Adrenal gland (tissue), 5 donors: ENCODE results near the gene RPS6KA5.

Source experiments
- POLR2A ChIP-seq, 2 donors: fragments of 450-650 bp; IDR thresholded peaks; one replicate each; pipeline ENCODE4 v1.6.1; 2017; ENCODE audit warnings: antibody characterized with exemption in 2 of 2, mild to moderate bottlenecking in 2 of 2, moderate library complexity in 1 of 2
- TF ChIP-seq, protein P1 (sequence below), 6 experiments: fragments of 450-650 bp in 4 of 6; fragments of 200-600 bp in 2 of 6; sonication (generic) in 1 of 6; IDR thresholded peaks; 1 replicate in 5 of 6; 2 replicates in 1 of 6; pipeline versions ENCODE4 v1.5.1 to v1.8.0; 2016 to 2021; ENCODE audit warnings: antibody characterized with exemption in 6 of 6, mild to moderate bottlenecking in 2 of 6, moderate library complexity in 1 of 6
- donor health status: DM: no; HTN: no; CAD: no.

DNA sequence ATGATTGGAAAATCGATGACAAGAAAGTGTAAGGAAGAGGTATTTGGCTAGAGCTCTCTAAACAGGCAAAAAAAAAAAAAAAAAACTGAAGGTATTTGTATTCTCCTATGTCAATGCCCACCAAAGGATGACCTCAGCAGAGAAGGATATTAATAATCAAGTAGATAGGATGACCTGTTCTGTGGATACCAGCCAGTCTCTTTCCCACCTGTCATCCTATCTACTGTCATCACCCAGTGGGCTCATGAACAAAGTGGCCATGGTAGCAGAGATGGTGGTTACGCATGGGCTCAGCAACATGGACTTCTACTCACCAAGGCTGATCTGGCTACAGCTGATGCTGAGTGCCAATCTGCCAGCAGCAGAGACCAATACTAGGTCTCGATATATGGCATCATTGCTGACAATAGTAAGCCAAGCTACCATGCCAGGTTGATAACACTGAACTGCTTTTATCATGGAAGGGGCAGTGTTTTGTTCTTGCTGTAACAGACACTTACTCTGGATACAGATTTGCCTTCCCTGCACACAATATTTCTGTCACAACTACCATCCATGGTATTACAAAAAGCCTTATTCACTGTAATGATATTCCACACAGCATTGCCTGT, 43.5 kb downstream of the RPS6KA5 start:
- TF ChIP-seq POLR2A (IDR thresholded peaks at IDR 0.05): no peak
- TF ChIP-seq, protein P1, sequence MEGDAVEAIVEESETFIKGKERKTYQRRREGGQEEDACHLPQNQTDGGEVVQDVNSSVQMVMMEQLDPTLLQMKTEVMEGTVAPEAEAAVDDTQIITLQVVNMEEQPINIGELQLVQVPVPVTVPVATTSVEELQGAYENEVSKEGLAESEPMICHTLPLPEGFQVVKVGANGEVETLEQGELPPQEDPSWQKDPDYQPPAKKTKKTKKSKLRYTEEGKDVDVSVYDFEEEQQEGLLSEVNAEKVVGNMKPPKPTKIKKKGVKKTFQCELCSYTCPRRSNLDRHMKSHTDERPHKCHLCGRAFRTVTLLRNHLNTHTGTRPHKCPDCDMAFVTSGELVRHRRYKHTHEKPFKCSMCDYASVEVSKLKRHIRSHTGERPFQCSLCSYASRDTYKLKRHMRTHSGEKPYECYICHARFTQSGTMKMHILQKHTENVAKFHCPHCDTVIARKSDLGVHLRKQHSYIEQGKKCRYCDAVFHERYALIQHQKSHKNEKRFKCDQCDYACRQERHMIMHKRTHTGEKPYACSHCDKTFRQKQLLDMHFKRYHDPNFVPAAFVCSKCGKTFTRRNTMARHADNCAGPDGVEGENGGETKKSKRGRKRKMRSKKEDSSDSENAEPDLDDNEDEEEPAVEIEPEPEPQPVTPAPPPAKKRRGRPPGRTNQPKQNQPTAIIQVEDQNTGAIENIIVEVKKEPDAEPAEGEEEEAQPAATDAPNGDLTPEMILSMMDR (IDR thresholded peaks at IDR 0.05): no peak
